Heart left ventricle (tissue), 16 donors: ENCODE results near the gene PHF20. TPM values are rescaled to one million over a fixed set of nuclear protein-coding genes. Genes with fewer than 3 reads are reported as not detected.

Experiments used
- ATAC-seq, 4 donors: fragments of 200-7000 bp; cut with Tn5 transposase; one replicate each; pipeline ENCODE4 v1.9.1; 2020 to 2022; ENCODE audit warnings: moderate library complexity in 4 of 4, mild to moderate bottlenecking in 3 of 4, moderate number of reproducible peaks in 1 of 4
- DNase-seq, 5 donors: peaks; one replicate each; pipeline ENCODE4 v3.0.0-alpha.2; 2020
- H3K27ac ChIP-seq, 12 donors: fragments of 200-600 bp; sonication (generic) in 4 of 12; one replicate each; pipeline versions ENCODE4 v1.5.0 to v1.8.0; 2016 to 2022; ENCODE audit warnings: mild to moderate bottlenecking in 2 of 12
- H3K27me3 ChIP-seq, 9 donors: fragments of 200-600 bp; sonication (generic) in 2 of 9; one replicate each; pipeline versions ENCODE4 v1.5.1 to v1.8.0; 2016 to 2022; ENCODE audit warnings: mild to moderate bottlenecking in 3 of 9
- H3K36me3 ChIP-seq, 9 donors: fragments of 200-600 bp; sonication (generic) in 2 of 9; one replicate each; pipeline versions ENCODE4 v1.5.0 to v1.8.0; 2018 to 2022; ENCODE audit warnings: mild to moderate bottlenecking in 2 of 9
- H3K4me1 ChIP-seq, 12 donors: fragments of 200-600 bp; sonication (generic) in 4 of 12; one replicate each; pipeline versions ENCODE4 v1.5.0 to v1.8.0; 2016 to 2022; ENCODE audit warnings: mild to moderate bottlenecking in 3 of 12
- H3K4me3 ChIP-seq, 12 donors: fragments of 200-600 bp; sonication (generic) in 4 of 12; one replicate each; pipeline versions ENCODE4 v1.5.0 to v1.8.0; 2017 to 2022; ENCODE audit warnings: mild to moderate bottlenecking in 9 of 12, moderate library complexity in 4 of 12
- H3K9me3 ChIP-seq, 12 donors: fragments of 200-600 bp; sonication (generic) in 4 of 12; one replicate each; pipeline versions ENCODE4 v1.5.0 to v1.8.0; 2016 to 2022; ENCODE audit warnings: mild to moderate bottlenecking in 1 of 12
- CTCF ChIP-seq, 12 donors: fragments of 200-600 bp; sonication (generic) in 4 of 12; IDR thresholded peaks; one replicate each; pipeline versions ENCODE4 v1.5.0 to v1.8.0; 2018 to 2022; ENCODE audit warnings: antibody characterized with exemption in 12 of 12, mild to moderate bottlenecking in 5 of 12
- POLR2A ChIP-seq, 2 donors: fragments of 450-650 bp; IDR thresholded peaks; one replicate each; pipeline ENCODE4 v1.6.1; 2017; ENCODE audit warnings: antibody characterized with exemption in 2 of 2, mild to moderate bottlenecking in 2 of 2, moderate library complexity in 2 of 2
- WGBS, 4 donors: extraction: QIAGEN DNeasy Blood & Tissue Kit in 2 of 4; methylation state at CpG; one replicate each; pipeline versions ENCODE4 v1.1.5 to v1.1.7; 2013 to 2018; 5-methylcytosine and 5-hydroxymethylcytosine counted together
- intact Hi-C, 10 donors: fragments of 100-400 bp; cut with DNase I; formaldehyde crosslinking; loops; one replicate each; pipeline versions ENCODE4 v1.11.1 to v1.14.2; 2022
- polyA plus RNA-seq, 2 donors: library from polyadenylated mRNA; stranded (reverse); fragments of 200-250 nt; gene quantifications; one replicate each; pipeline ENCODE4 v1.2.3, GENCODE V29; 2013
- total RNA-seq, 9 donors: library from RNA; depleted of rRNA in 2 of 9; stranded (reverse); fragments of >200 nt in 2 of 9; fragmentation: NEBNext Ultra II Directional in 3 of 9; extraction: Animal tissue kit (Norgen Biotek cat#: 25700) in 3 of 9; gene quantifications; one replicate each; pipeline versions ENCODE4 v1.1.0 to v1.2.4, GENCODE V29; 2016 to 2023
- donor health status: ischemic (EF 13 %, LVEDD 7.1; RV severe dilation, severe dysfunction).
- donor health status: healthy with polysubstance abuse.
- donor health status: DM: no; HTN: yes; CAD: no.
- donor health status: DM: no; HTN: no; CAD: no.
- donor health status: ischemic (EF 25% LVEDD 6.9; RV normal size, moderate dysfunction).
- donor health status: ischemic (EF 25% LVEDD 5.7; RV mildly dilated, moderate dysfunction).
- donor health status: healthy.
- donor health status: DM: yes; HTN: yes; CAD: no.
- donor health status: ischemic (EF 35%, LVEDD 5.7; RV mildly dilated, moderate dysfunction).
- donor health status: nonischemic (EF 11% LVEDD 7.7; RV severe dilation, severe dysfunction).
- donor health status: DM: yes; HTN: yes; CAD: no.
- donor health status: PGD.
- donor health status: ischemic (EF 29% LVEDD 5.4; RV normal size, mild dysfunction).
- donor health status: nonischemic (EF 23%, LVEDD 6.1; RV moderate dilation, normal function).

Gene PHF20
- total and polyA plus RNA-seq, 11 donors = 25.8 to 48.9 (median 36.5) TPM

DNA sequence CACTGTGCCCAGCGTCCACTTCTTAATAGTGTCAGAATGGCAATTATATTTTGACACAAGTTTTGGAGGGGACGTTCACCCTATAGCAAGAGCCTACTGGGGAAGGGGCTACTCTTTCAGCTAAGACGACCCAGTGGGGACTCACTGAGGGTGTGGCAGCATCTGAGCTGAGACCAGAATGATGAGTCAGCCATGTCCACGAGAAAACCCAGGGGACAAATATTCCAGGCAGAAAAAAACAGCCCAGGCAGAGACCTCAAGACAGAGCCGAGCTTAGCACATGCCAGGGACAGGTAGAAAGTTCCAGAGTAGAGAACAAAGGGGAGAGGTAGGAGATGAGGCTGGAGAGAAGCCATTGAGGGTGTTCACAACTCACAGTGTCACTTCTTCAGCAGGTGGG lies 207.7 kb downstream of the PHF20 start:
- no peak for DNase-seq
- 57 to 78% (median 71%) methylated on average over 5 of the region's 5 CpGs for WGBS, 4 donors
- Histone ChIP-seq H3K27me3 (peaks cover 0 to 6% (median 0%) of the 10 kb centered on the region in 9 donors), H3K27ac (no peak overlapping the region), H3K4me3 (no peak overlapping the region), H3K36me3 (no peaks in the 10 kb centered on the region), H3K4me1 (no peaks in the 10 kb centered on the region), H3K9me3 (no peaks in the 10 kb centered on the region)
- intact Hi-C loops = no loop called here
- no peak for ATAC-seq
- no peak for TF ChIP-seq CTCF (IDR thresholded peaks at IDR 0.05)
- no peak for TF ChIP-seq POLR2A (IDR thresholded peaks at IDR 0.05)

DNA sequence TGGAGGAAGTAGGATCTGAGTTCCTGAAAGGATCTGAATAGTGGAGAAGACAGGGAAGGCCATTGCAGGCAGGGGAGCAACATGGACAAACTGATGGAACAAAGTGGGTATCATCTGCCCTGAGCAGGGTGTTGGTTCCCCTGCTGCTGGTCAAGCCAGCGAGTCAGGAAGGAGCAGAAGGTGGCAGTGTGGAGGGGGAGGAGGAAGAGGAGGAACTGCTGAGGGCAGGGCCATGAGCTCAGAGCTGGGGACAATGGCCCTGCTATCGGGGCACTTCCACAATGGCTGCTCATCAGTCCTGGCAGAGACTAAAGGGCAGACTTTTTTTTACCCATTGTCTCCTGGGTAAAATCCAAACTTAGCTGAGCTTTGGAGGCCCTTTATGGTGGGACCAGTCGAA lies 210.2 kb downstream of the PHF20 start:
- Histone ChIP-seq H3K27ac (no peak overlapping the region), H3K36me3 (no peaks in the 10 kb centered on the region), H3K9me3 (no peaks in the 10 kb centered on the region), H3K4me3 (no peak overlapping the region), H3K4me1 (no peaks in the 10 kb centered on the region), H3K27me3 (peaks cover 0 to 6% (median 0%) of the 10 kb centered on the region in 9 donors)
- WGBS, 4 donors = 59 to 69% (median 66%) methylated on average over 3 of the region's 3 CpGs
- ATAC-seq = peak in 1 of 4 donors; percentile 24
- TF ChIP-seq POLR2A (IDR thresholded peaks at IDR 0.05) (no peak), CTCF (IDR thresholded peaks at IDR 0.05) (no peak)
- intact Hi-C loops = no loop called here
- no peak for DNase-seq

GRCh38 chr20:35984382-35984781 lies 212.6 kb downstream of the PHF20 start:
- Histone ChIP-seq H3K9me3 (no peaks in the 10 kb centered on the region), H3K27ac (no peak overlapping the region), H3K27me3 (peaks cover 0 to 6% (median 0%) of the 10 kb centered on the region in 9 donors), H3K4me1 (no peaks in the 10 kb centered on the region), H3K36me3 (no peaks in the 10 kb centered on the region), H3K4me3 (no peak overlapping the region)
- ATAC-seq = no peak
- intact Hi-C loops = no loop called here
- no peak for DNase-seq
- TF ChIP-seq POLR2A (IDR thresholded peaks at IDR 0.05) = no peak
- TF ChIP-seq CTCF (IDR thresholded peaks at IDR 0.05) = no peak
- WGBS, 4 donors = 64 to 76% (median 72%) methylated on average over 6 of the region's 6 CpGs

DNA sequence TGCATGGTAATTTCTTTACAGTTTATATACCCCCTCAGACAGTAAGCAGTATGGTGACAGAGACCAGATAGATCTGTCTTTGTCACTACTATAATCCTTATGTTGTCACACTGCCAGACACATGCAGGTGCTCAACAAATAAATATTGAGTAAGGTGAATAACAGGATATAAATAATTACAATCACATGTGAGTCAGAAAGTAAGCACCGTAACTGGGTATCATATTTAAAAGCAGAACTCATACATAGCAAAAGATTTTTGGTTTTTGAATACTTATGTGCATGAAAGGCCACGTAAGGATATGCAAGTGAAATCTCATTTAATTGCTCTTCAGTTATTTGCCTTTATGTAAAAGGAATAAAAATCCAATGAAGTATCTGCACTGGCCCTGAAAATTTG lies 214.0 kb downstream of the PHF20 start:
- Histone ChIP-seq H3K9me3 (no peaks in the 10 kb centered on the region), H3K27ac (no peak overlapping the region), H3K4me1 (no peaks in the 10 kb centered on the region), H3K4me3 (no peak overlapping the region), H3K36me3 (no peaks in the 10 kb centered on the region), H3K27me3 (peaks cover 0 to 2% (median 0%) of the 10 kb centered on the region in 9 donors)
- WGBS, 4 donors = 78 to 90% (median 83%) methylated on average over 2 of the region's 2 CpGs
- intact Hi-C loops = no loop called here
- DNase-seq (no peak), ATAC-seq (no peak)
- TF ChIP-seq CTCF (IDR thresholded peaks at IDR 0.05) = no peak
- no peak for TF ChIP-seq POLR2A (IDR thresholded peaks at IDR 0.05)
